ENCODE data around the gene HAUS7. TPM values are rescaled to one million over a fixed set of nuclear protein-coding genes. Genes with fewer than 3 reads are reported as not detected.

Gene HAUS7
- total RNA-seq, 2 experiments from 2014 or later: 42.5 to 47.9 TPM

DNA sequence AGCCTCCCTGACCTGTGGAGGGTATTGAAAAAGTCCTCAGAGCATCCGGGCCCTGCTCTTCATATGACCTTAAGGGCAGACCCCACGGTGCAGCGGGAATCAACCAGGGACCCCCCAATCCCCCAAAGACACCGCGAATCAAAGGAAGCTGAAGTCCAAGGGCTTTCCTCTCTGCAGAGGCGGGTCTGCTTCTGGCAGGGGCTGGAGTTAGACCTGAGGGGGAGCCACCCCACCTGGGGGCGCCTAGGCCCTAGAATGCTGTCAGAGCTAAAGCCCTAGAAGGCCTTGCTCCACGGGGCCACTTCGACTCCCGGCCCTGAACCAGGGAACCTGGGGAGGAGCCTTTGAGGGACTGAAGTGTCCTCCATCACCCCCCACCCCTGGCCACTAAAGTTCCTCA is 2.8 kb upstream of the HAUS7 start:
- Histone ChIP-seq H3K4me3 (ENCODE audit: low read depth, low read length, poor library complexity, severe bottlenecking) (no peak overlapping the region), H3K9me2 (ENCODE audit: insufficient read depth, low read length) (no peaks in the 10 kb centered on the region), H4K20me1 (ENCODE audit: insufficient read depth, low read length) (no peaks in the 10 kb centered on the region; the same call in 1 of the 2 replicates), H3K4me2 (ENCODE audit: low read length) (no peak overlapping the region), H2AFZ (ENCODE audit: low read length) (no peak overlapping the region), H3K9me3 (ENCODE audit: low read length) (no peaks in the 10 kb centered on the region), H3K79me2 (ENCODE audit: insufficient read depth, low read depth, low read length) (peaks cover 18% of the 10 kb centered on the region; the same call in 1 of the 2 replicates), H3K4me1 (ENCODE audit: insufficient read depth, low read length, poor library complexity, severe bottlenecking) (peaks cover 12% of the 10 kb centered on the region), H3K36me3 (ENCODE audit: insufficient read depth, low read length) (peaks cover 8% of the 10 kb centered on the region), H3K27ac (ENCODE audit: low read depth, low read length, poor library complexity, severe bottlenecking) (no peak overlapping the region)
- TF ChIP-seq EZH2phosphoT487 (IDR thresholded peaks at IDR 0.05; ENCODE audit: borderline replicate concordance, low read depth, low read length): no peak
- TF ChIP-seq, protein P1, sequence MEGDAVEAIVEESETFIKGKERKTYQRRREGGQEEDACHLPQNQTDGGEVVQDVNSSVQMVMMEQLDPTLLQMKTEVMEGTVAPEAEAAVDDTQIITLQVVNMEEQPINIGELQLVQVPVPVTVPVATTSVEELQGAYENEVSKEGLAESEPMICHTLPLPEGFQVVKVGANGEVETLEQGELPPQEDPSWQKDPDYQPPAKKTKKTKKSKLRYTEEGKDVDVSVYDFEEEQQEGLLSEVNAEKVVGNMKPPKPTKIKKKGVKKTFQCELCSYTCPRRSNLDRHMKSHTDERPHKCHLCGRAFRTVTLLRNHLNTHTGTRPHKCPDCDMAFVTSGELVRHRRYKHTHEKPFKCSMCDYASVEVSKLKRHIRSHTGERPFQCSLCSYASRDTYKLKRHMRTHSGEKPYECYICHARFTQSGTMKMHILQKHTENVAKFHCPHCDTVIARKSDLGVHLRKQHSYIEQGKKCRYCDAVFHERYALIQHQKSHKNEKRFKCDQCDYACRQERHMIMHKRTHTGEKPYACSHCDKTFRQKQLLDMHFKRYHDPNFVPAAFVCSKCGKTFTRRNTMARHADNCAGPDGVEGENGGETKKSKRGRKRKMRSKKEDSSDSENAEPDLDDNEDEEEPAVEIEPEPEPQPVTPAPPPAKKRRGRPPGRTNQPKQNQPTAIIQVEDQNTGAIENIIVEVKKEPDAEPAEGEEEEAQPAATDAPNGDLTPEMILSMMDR (conservative IDR thresholded peaks at IDR 0.05; ENCODE audit: low read length): no peak
- ChIA-PET CTCF (ENCODE audit: unreplicated experiment) (interaction anchor here (1.2 kb wide), 1 partner anchor 34 kb away, joined by 3 read pairs; no protein-coding TSS in a partner anchor), POLR2A (no interaction called here)
- no peak for DNase-seq (ENCODE audit: low spot score)
- BruUV-seq (replicated peaks): no TSS peak
- intact Hi-C loops (cut with micrococcal nuclease; ENCODE audit: unreplicated experiment): loop anchor here (5.0 kb wide), 1 partner anchor 34 kb away; no protein-coding TSS in a partner anchor

DNA sequence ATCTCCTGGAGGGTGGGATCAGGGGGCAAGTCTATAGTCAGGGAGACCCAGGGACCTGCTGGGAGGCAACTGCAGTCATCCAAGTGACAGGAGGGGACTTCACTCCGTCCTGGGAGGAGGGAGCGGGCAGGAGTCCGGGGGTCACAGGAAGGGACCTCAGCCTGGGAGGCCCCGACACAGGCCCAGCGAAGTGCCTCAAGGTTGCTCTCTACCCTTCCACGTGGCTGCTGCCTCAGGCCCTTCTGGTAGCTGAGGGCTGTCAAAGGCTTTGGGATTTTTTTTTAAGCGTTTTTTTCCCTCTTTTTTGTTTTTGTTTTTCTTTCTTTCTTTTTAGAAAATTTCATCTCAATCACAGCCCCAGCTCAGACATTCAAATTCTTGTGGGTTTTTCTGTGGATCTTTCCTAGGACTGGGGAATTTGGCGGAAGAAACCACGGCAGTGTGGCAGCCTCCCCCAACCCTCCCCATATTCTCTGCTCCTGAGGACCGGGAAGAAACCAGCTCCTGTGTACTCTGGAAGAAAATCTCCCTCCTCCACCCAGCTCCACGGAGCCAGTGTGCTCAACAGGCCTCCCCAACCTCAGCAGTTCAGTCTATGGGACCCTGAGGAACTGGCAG is 1.4 kb upstream of the HAUS7 start:
- ChIA-PET CTCF (ENCODE audit: unreplicated experiment) (interaction anchor here (0.5 to 0.6 kb wide), 4 partner anchors 20 to 1289 kb away, joined by 3 to 6 read pairs (median 4); no protein-coding TSS in a partner anchor), POLR2A (interaction anchor here (0.7 kb wide), 1 partner anchor 404 kb away, joined by 3 read pairs; no protein-coding TSS in a partner anchor)
- H3K36me3 ChIP-seq (ENCODE audit: insufficient read depth, low read length): peaks cover 16% of the 10 kb centered on the region
- no peaks in the 10 kb centered on the region; the same call in 1 of the 2 replicates for H4K20me1 ChIP-seq (ENCODE audit: insufficient read depth, low read length)
- no peaks in the 10 kb centered on the region for H3K9me3 ChIP-seq (ENCODE audit: low read length)
- peaks cover 18% of the 10 kb centered on the region; the same call in 1 of the 2 replicates for H3K79me2 ChIP-seq (ENCODE audit: insufficient read depth, low read depth, low read length)
- no peak for TF ChIP-seq EZH2phosphoT487 (IDR thresholded peaks at IDR 0.05; ENCODE audit: borderline replicate concordance, low read depth, low read length)
- TF ChIP-seq, protein P1 (conservative IDR thresholded peaks at IDR 0.05; ENCODE audit: low read length): no peak
- no peak overlapping the region for H3K27ac ChIP-seq (ENCODE audit: low read depth, low read length, poor library complexity, severe bottlenecking)
- no peak overlapping the region for H3K4me3 ChIP-seq (ENCODE audit: low read depth, low read length, poor library complexity, severe bottlenecking)
- intact Hi-C loops (cut with micrococcal nuclease; ENCODE audit: unreplicated experiment): loop anchor here (5.0 kb wide), 1 partner anchor 36 kb away; no protein-coding TSS in a partner anchor
- DNase-seq (ENCODE audit: low spot score): no peak
- peaks cover 12% of the 10 kb centered on the region for H3K4me1 ChIP-seq (ENCODE audit: insufficient read depth, low read length, poor library complexity, severe bottlenecking)
- no TSS peak for BruUV-seq (replicated peaks)
- H3K4me2 ChIP-seq (ENCODE audit: low read length): no peak overlapping the region
- no peak overlapping the region for H2AFZ ChIP-seq (ENCODE audit: low read length)
- no peaks in the 10 kb centered on the region for H3K9me2 ChIP-seq (ENCODE audit: insufficient read depth, low read length)
